ENCODE data around the gene KIR3DL1.
"Not testable (repeated sequence)": the region's sequence is repeated elsewhere in the genome, so short reads cannot be mapped to it uniquely, and the experiment has no call there.

KIR3DL1 gene

DNA sequence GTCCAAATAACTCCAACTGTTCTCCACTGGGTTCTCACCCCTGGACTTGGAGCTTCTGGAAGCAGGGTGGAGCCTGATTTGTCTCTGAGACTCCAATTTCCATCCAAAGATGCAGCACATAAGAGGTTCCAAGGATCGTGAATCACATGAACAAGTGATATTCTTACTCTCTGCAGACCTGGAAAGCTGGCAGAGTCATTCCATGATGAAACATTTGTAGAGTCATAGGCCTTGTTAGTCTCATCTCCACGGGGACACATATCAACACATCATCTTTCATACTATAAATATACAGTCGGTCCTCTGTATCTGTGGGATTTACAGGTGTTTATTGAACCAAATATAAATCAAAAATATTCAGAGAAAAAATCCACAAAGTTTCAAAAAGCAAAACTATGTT is 1.7 kb upstream of the KIR3DL1 start:
- not testable (repeated sequence) for DNase-seq (ENCODE audit: low read depth in 1 of 2, low spot score in 1 of 2)

- no peak for DNase-seq (ENCODE audit: low read depth in 1 of 2, low spot score in 1 of 2)
These were observed 1.6 kb downstream of the KIR3DL1 start for GRCh38 chr19:54817670-54818536.

GRCh38 chr19:54824416-54824815 is 8.1 kb downstream of the KIR3DL1 start:
- not testable (repeated sequence) for DNase-seq (ENCODE audit: low read depth in 1 of 2, low spot score in 1 of 2)

GRCh38 chr19:54825326-54825725 is 9.1 kb downstream of the KIR3DL1 start:
- not testable (repeated sequence) for DNase-seq (ENCODE audit: low read depth in 1 of 2, low spot score in 1 of 2)

GRCh38 chr19:54828064-54828463 is 11.8 kb downstream of the KIR3DL1 start:
- not testable (repeated sequence) for DNase-seq (ENCODE audit: low read depth in 1 of 2, low spot score in 1 of 2)

- DNase-seq (ENCODE audit: low read depth in 1 of 2, low spot score in 1 of 2) = not testable (repeated sequence)
These were observed 16.2 kb downstream of the KIR3DL1 start, which contains the start of gene KIR2DS4 for GRCh38 chr19:54832496-54832895. KIR2DS4 (plus strand) TSS chr19:54832676.

DNA sequence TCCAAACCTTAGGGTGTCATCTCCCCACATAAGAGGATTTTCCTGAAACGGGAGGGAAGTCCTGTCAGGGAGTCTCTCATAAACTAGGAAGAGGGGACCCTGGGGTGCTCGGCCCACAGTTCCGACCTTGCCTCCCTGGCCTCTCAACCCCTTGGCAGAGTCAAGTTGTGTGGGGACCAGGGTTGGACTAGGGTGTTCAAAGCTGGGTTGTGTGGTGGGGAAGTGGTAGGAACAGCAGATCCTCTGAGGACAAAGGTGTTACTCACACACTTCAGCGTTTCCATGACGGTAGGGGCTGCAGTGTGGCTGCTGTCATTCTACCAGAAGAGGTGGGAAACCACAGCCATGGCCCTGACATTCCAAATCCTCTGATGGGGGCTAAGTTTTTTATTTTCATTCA is 18.9 kb downstream of the KIR3DL1 start:
- DNase-seq (ENCODE audit: low read depth in 1 of 2, low spot score in 1 of 2) = not testable (repeated sequence)

DNA sequence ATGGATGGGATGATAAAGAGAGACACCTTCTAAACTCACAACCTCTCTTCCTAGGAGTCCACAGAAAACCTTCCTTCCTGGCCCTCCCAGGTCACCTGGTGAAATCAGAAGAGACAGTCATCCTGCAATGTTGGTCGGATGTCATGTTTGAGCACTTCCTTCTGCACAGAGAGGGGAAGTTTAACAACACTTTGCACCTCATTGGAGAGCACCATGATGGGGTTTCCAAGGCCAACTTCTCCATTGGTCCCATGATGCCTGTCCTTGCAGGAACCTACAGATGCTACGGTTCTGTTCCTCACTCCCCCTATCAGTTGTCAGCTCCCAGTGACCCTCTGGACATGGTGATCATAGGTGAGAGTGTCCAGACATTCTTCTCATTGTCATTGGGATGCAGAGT is 21.3 kb downstream of the KIR3DL1 start:
- not testable (repeated sequence) for DNase-seq (ENCODE audit: low read depth in 1 of 2, low spot score in 1 of 2)

- not testable (repeated sequence) for DNase-seq (ENCODE audit: low read depth in 1 of 2, low spot score in 1 of 2)
These were observed 26.9 kb downstream of the KIR3DL1 start for GRCh38 chr19:54843171-54843570.

- DNase-seq (ENCODE audit: low read depth in 1 of 2, low spot score in 1 of 2) = not testable (repeated sequence)
These were observed 33.9 kb downstream of the KIR3DL1 start, which contains the start of gene KIR3DL2 for GRCh38 chr19:54850061-54850640. KIR3DL2 (plus strand) TSS chr19:54850443; CDS start chr19:54850476, 33 bp downstream.

GRCh38 chr19:54850930-54851329 is 34.7 kb downstream of the KIR3DL1 start:
- no peak for DNase-seq (ENCODE audit: low read depth in 1 of 2, low spot score in 1 of 2)

GRCh38 chr19:54851353-54851752 is 35.1 kb downstream of the KIR3DL1 start:
- DNase-seq (ENCODE audit: low read depth in 1 of 2, low spot score in 1 of 2) = no peak

DNA sequence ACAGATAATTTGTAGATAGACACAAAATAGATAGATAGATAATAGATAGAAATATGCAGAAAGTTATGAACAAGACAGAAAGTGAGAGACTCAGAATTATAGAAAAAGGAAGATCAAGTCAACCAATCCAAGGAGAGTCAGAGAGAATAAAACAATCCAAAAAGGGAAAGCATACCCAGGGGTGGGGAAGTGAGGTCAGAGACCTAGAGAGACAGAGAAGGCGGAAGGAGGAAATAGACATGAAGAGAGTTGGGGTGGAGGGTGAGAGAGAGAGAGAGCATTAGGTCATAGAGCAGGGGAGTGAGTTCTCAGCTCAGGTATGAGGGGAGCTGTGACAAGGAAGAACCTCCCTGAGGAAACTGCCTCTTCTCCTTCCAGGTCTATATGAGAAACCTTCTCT is 39.0 kb downstream of the KIR3DL1 start:
- not testable (repeated sequence) for DNase-seq (ENCODE audit: low read depth in 1 of 2, low spot score in 1 of 2)

- not testable (repeated sequence) for DNase-seq (ENCODE audit: low read depth in 1 of 2, low spot score in 1 of 2)
These were observed 42.2 kb downstream of the KIR3DL1 start for GRCh38 chr19:54858476-54858875.

- DNase-seq (ENCODE audit: low read depth in 1 of 2, low spot score in 1 of 2) = not testable (repeated sequence)
These were observed 43.2 kb downstream of the KIR3DL1 start for GRCh38 chr19:54859421-54859820.

- not testable (repeated sequence) for DNase-seq (ENCODE audit: low read depth in 1 of 2, low spot score in 1 of 2)
These were observed 47.2 kb downstream of the KIR3DL1 start for GRCh38 chr19:54863459-54863858.

DNA sequence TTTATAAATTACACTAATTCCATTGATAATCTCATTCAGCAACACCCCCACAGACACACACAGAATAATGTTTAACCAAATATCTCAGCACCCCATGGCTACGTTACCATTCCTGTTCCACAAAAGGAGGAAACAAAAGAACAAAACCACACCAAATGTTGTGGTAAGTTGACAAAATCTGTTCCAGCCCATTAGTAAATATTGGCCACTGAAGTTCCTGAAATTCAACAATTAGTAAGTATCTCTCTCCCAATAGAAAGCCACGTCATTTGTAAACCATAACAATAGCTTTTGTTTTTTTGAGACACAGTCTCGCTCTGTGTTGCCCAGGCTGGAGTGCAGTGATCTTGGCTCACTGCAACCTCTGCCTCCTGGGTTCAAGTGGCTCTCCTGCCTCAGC is 55.4 kb downstream of the KIR3DL1 start:
- no peak for DNase-seq (ENCODE audit: low read depth in 1 of 2, low spot score in 1 of 2)

- DNase-seq (ENCODE audit: low read depth in 1 of 2, low spot score in 1 of 2) = no peak
These were observed 57.7 kb downstream of the KIR3DL1 start, which contains the start of gene FCAR for GRCh38 chr19:54873990-54874389. FCAR (plus strand) TSS chr19:54874235; CDS start chr19:54874290, 55 bp downstream.

GRCh38 chr19:54875506-54875905 is 59.2 kb downstream of the KIR3DL1 start:
- DNase-seq (ENCODE audit: low read depth in 1 of 2, low spot score in 1 of 2) = no peak

DNA sequence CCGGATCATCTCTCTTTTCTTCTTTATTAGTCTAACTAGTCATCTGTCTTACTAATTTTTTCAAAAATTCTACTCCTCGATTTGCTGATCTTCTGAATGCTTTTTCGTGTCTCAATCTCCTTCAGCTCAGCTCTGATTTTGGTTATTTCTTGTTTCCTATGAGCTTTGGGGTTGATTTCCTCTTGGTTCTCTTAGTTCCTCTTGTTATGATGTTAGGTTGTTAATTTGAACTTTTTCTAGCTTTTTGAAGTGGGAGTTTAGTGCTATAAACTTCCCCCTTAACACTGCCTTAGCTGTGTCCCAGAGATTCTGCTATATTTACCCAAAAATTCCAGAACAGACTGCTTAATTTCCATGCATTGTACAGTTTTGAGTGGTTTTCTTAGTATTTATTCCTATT is 61.2 kb downstream of the KIR3DL1 start:
- no peak for DNase-seq (ENCODE audit: low read depth in 1 of 2, low spot score in 1 of 2)

Measured in stimulated activated CD4-positive, alpha-beta T cell treated with anti-CD3 and anti-CD28 coated beads, Interleukin-15, amount 100 ng/mL, for 1 hour (primary cell).